Spleen (tissue), 11 donors: ENCODE measurements around the gene LRIT2. TPM values are rescaled to one million over a fixed set of nuclear protein-coding genes. Genes with fewer than 3 reads are reported as not detected.

ENCODE experiments used
- DNase-seq: peaks from one replicate; pipeline ENCODE4 v3.0.0-alpha.2; 2020
- H3K27ac ChIP-seq, 8 donors: fragments of 200-600 bp; sonication (generic) in 7 of 8; 1 replicate in 4 of 8; 2 replicates in 4 of 8; pipeline versions ENCODE4 v1.5.0 to v1.8.0; 2016 to 2021; ENCODE audit warnings: inconsistent platforms in 4 of 8, mild to moderate bottlenecking in 4 of 8, moderate library complexity in 1 of 8
- H3K27me3 ChIP-seq, 7 donors: fragments of 200-600 bp; sonication (generic) in 6 of 7; replicated peaks in 1 of 7; 1 replicate in 4 of 7; 2 replicates in 3 of 7; pipeline versions ENCODE4 v1.5.0 to v1.8.0; 2016 to 2021; ENCODE audit warnings: inconsistent platforms in 3 of 7, mild to moderate bottlenecking in 1 of 7
- H3K36me3 ChIP-seq, 6 donors: fragments of 200-600 bp; sonication (generic) in 5 of 6; 1 replicate in 4 of 6; 2 replicates in 2 of 6; pipeline versions ENCODE4 v1.5.0 to v1.8.0; 2016 to 2021; ENCODE audit warnings: inconsistent platforms in 2 of 6
- H3K4me1 ChIP-seq, 6 donors: fragments of 200-600 bp; sonication (generic) in 5 of 6; 1 replicate in 3 of 6; 2 replicates in 3 of 6; pipeline versions ENCODE4 v1.5.0 to v1.8.0; 2016 to 2021; ENCODE audit warnings: inconsistent platforms in 3 of 6
- H3K4me3 ChIP-seq, 8 donors: fragments of 200-600 bp; sonication (generic) in 7 of 8; 1 replicate in 4 of 8; 2 replicates in 4 of 8; pipeline versions ENCODE4 v1.5.0 to v1.8.0; 2016 to 2021; ENCODE audit warnings: inconsistent platforms in 4 of 8, mild to moderate bottlenecking in 4 of 8, moderate library complexity in 2 of 8
- H3K9me3 ChIP-seq, 8 donors: fragments of 200-600 bp; sonication (generic) in 7 of 8; 1 replicate in 4 of 8; 2 replicates in 4 of 8; pipeline versions ENCODE4 v1.5.0 to v1.8.0; 2016 to 2021; ENCODE audit warnings: inconsistent platforms in 4 of 8
- POLR2A ChIP-seq, 3 donors: fragments of 450-650 bp; IDR thresholded peaks; one replicate each; pipeline ENCODE4 v1.5.1; 2017; ENCODE audit warnings: antibody characterized with exemption in 3 of 3, mild to moderate bottlenecking in 1 of 3
- POLR2AphosphoS5 ChIP-seq, 3 donors: sonication (generic); formaldehyde crosslinking; IDR thresholded peaks; one replicate each; pipeline ENCODE4 v1.5.1; 2017; ENCODE audit warnings: antibody characterized with exemption in 3 of 3
- WGBS, 5 donors: extraction: QIAGEN DNeasy Blood & Tissue Kit in 3 of 5; methylation state at CpG; one replicate each; pipeline versions ENCODE4 v1.1.5 to v1.1.7; 2013 to 2018; 5-methylcytosine and 5-hydroxymethylcytosine counted together
- intact Hi-C: fragments of 100-400 bp; cut with DNase I; formaldehyde crosslinking; loops from one replicate; pipeline ENCODE4 v1.15.0; 2023; ENCODE audit warnings: low total_unique reads
- polyA plus RNA-seq, 3 donors: library from polyadenylated mRNA; stranded (reverse); fragments of 200-250 nt; gene quantifications; one replicate each; pipeline ENCODE4 v1.2.1, GENCODE V29; 2013
- total RNA-seq, 7 donors: library from RNA; depleted of rRNA in 3 of 7; stranded (reverse); fragments of >200 nt in 3 of 7; fragmentation: NEBNext Ultra II Directional in 4 of 7; extraction: Animal tissue kit (Norgen Biotek cat#: 25700) in 4 of 7; gene quantifications; one replicate each; pipeline versions ENCODE4 v1.1.0 to v1.2.1, GENCODE V29; 2016 to 2021
- TF ChIP-seq, protein P1 (sequence below), 11 experiments: fragments of 200-600 bp in 7 of 11; fragments of 450-650 bp in 4 of 11; sonication (generic) in 4 of 11; IDR thresholded peaks in 8 of 11; conservative IDR thresholded peaks in 3 of 11; 1 replicate in 7 of 11; 2 replicates in 4 of 11; pipeline versions ENCODE4 v1.4.0 to v1.8.0; 2016 to 2021; ENCODE audit warnings: antibody characterized with exemption in 11 of 11, inconsistent platforms in 4 of 11, mild to moderate bottlenecking in 1 of 11
- donor health status: healthy with polysubstance abuse.
- donor health status: DM: no; HTN: no; CAD: no; lungs with moderate emphysema.
- donor health status: DM: no; HTN: no; CAD: no.
- donor health status: Bipolar disorder and iron deficiency.
- donor health status: healthy.
- donor health status: DM: no; HTN: no; CAD: no.
- donor health status: DM: yes; HTN: yes; CAD: no.

LRIT2 gene
- total and polyA plus RNA-seq, 10 donors = not detected

DNA sequence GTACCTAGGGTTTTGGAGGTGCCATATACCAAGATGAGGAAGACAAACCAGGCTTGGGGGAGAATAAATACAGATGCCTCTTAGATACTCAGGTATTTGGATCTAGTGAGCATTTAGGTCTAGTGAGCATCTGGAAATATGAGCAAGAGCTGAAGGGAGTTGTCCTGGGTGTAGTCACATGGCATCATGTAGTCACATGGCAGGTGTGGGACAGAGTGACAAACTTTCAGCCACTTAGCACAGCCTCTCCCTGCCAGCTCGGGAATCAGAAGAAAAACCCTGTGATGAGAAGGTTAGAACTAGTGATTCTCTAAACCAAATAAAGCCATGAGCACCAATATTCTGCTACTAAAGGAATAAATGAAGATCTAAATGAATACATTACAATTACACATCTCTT lies 43.8 kb upstream of the LRIT2 start:
- Histone ChIP-seq H3K4me3 (no peak overlapping the region), H3K36me3 (no peaks in the 10 kb centered on the region), H3K9me3 (no peaks in the 10 kb centered on the region), H3K27ac (no peak overlapping the region), H3K27me3 (peaks cover 0 to 43% (median 4%) of the 10 kb centered on the region in 7 donors), H3K4me1 (peaks cover 0 to 5% (median 2%) of the 10 kb centered on the region in 6 donors)
- intact Hi-C loops = no loop called here
- no peak for DNase-seq
- 54 to 86% (median 68%) methylated on average over 1 of the region's 1 CpG for WGBS, 5 donors
- TF ChIP-seq POLR2AphosphoS5 (IDR thresholded peaks at IDR 0.05) (no peak), POLR2A (IDR thresholded peaks at IDR 0.05) (no peak)
- TF ChIP-seq, protein P1, sequence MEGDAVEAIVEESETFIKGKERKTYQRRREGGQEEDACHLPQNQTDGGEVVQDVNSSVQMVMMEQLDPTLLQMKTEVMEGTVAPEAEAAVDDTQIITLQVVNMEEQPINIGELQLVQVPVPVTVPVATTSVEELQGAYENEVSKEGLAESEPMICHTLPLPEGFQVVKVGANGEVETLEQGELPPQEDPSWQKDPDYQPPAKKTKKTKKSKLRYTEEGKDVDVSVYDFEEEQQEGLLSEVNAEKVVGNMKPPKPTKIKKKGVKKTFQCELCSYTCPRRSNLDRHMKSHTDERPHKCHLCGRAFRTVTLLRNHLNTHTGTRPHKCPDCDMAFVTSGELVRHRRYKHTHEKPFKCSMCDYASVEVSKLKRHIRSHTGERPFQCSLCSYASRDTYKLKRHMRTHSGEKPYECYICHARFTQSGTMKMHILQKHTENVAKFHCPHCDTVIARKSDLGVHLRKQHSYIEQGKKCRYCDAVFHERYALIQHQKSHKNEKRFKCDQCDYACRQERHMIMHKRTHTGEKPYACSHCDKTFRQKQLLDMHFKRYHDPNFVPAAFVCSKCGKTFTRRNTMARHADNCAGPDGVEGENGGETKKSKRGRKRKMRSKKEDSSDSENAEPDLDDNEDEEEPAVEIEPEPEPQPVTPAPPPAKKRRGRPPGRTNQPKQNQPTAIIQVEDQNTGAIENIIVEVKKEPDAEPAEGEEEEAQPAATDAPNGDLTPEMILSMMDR (IDR thresholded peaks at IDR 0.05 in 8 of 11, conservative IDR thresholded peaks at IDR 0.05 in 3 of 11) = no peak

DNA sequence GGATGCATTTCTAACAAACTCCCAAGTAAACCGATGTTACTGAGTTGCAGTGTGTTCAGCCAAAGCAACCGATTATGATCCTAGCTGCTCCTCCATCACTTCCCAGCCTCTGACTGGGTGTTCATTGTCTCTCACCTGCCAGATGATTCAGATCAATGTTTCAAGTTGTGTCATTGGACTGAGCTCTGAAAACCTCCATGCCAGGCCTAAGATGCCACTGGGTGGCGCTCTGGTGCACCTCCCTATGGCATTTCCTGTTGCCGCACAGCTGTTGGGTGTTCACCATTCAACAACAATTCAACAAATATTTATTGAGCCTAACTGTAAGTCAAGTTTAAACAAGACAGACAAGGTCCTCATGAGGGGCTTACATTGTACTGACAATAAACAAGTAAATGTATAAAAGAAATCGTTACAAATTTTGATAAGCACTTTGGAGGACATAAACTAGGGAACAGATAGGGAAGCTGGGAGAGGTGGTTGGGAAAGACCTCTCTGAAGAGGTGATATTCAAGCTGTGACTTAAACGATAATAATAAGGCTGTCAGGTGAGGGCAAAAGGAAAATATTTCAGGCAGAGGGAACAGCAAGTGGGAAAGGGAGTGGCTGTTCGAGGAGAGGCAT lies 42.3 kb upstream of the LRIT2 start:
- TF ChIP-seq POLR2A (IDR thresholded peaks at IDR 0.05) = no peak
- TF ChIP-seq, protein P1 (IDR thresholded peaks at IDR 0.05 in 8 of 11, conservative IDR thresholded peaks at IDR 0.05 in 3 of 11) = peak in 9 of 11 experiments; percentile 12 to 51 (median 34)
- DNase-seq = no peak
- intact Hi-C loops = no loop called here
- Histone ChIP-seq H3K4me1 (peaks cover 0 to 5% (median 2%) of the 10 kb centered on the region in 6 donors), H3K27ac (no peak overlapping the region), H3K9me3 (no peaks in the 10 kb centered on the region), H3K4me3 (no peak overlapping the region), H3K36me3 (no peaks in the 10 kb centered on the region), H3K27me3 (peaks cover 0 to 28% (median 0%) of the 10 kb centered on the region in 7 donors)
- WGBS, 5 donors = 41 to 49% (median 44%) methylated on average over 7 of the region's 7 CpGs

DNA sequence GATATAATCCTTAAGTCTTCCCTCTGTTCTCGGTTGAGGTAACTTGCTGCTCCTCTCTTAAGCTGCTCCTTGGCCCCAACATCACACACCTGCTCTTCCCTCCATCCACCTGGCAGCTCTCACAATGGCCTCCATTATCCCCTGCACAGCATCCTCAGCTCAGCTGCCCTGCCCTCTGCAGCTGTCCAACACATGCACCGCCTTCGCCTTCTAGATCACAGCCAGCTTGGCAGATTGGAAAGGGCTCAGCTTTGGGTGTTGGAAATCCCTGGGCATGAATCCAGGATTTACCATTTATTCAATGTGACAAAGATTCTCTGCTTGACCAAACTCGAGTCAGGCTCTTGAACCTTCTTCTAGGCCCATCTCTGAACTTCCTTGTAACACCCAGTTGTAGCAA lies 40.1 kb upstream of the LRIT2 start:
- peaks cover 0 to 5% (median 2%) of the 10 kb centered on the region in 6 donors for H3K4me1 ChIP-seq
- peaks cover 0 to 38% (median 0%) of the 10 kb centered on the region in 7 donors for H3K27me3 ChIP-seq
- WGBS, 5 donors = 74 to 91% (median 80%) methylated on average over 4 of the region's 4 CpGs
- H3K4me3 ChIP-seq = no peak overlapping the region
- intact Hi-C loops = no loop called here
- no peaks in the 10 kb centered on the region for H3K36me3 ChIP-seq
- DNase-seq = no peak
- H3K9me3 ChIP-seq = no peaks in the 10 kb centered on the region
- no peak overlapping the region for H3K27ac ChIP-seq
- TF ChIP-seq POLR2A (IDR thresholded peaks at IDR 0.05) (no peak), POLR2AphosphoS5 (IDR thresholded peaks at IDR 0.05) (no peak)
- TF ChIP-seq, protein P1 (IDR thresholded peaks at IDR 0.05 in 8 of 11, conservative IDR thresholded peaks at IDR 0.05 in 3 of 11) = no peak

DNA sequence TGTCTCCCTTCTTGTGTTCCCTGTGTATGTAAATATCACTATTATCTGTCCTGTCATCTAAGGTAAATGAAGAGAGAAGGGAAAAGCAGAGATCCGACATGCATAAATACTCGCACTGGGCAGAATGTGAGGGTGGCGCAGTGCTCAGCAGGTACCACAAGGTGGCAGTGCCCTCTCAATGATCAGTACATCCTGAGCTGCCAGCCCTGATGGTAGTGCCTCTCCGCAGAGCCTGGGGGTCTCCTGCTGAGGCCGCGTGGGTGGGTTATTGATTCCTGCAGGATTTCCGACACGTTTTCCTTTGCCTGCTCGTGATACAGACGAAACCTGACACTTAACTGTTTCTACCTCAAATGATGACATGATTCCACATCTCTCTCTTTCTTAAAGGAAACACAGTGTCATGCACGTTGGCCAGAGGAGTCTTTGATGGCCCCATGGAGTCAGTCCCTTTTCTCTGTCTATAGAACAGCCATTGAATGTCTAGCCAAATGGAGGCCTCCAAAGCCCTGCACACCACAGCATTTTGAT lies 39.3 kb upstream of the LRIT2 start:
- Histone ChIP-seq H3K4me3 (no peak overlapping the region), H3K27me3 (peaks cover 0 to 34% (median 0%) of the 10 kb centered on the region in 7 donors), H3K36me3 (no peaks in the 10 kb centered on the region), H3K27ac (no peak overlapping the region), H3K4me1 (peaks cover 0 to 5% (median 2%) of the 10 kb centered on the region in 6 donors), H3K9me3 (no peaks in the 10 kb centered on the region)
- TF ChIP-seq POLR2AphosphoS5 (IDR thresholded peaks at IDR 0.05) (no peak), POLR2A (IDR thresholded peaks at IDR 0.05) (no peak)
- TF ChIP-seq, protein P1 (IDR thresholded peaks at IDR 0.05 in 8 of 11, conservative IDR thresholded peaks at IDR 0.05 in 3 of 11) = peak; percentile 85 to 93 (median 90)
- intact Hi-C loops = no loop called here
- WGBS, 5 donors = 4 to 7% (median 5%) methylated on average over 11 of the region's 11 CpGs
- peak; percentile 85 for DNase-seq
